HG03280 (cell line): ENCODE data around the gene SCLY.
"Not testable (repeated sequence)": the region's sequence is repeated elsewhere in the genome, so short reads cannot be mapped to it uniquely, and the experiment has no call there.

ENCODE experiments used
- ATAC-seq: cut with Tn5 transposase; IDR thresholded peaks from one replicate; pipeline ENCODE4 v1.9.1; 2021; ENCODE audit warnings: mild to moderate bottlenecking, moderate library complexity; ENCODE audit not compliant: unreplicated experiment

Gene SCLY

GRCh38 chr2:238039151-238039550, 21.6 kb upstream of the SCLY start:
- no peak for ATAC-seq

GRCh38 chr2:238039985-238040384, 20.8 kb upstream of the SCLY start:
- no peak for ATAC-seq

GRCh38 chr2:238040918-238041317, 19.9 kb upstream of the SCLY start:
- ATAC-seq: no peak

- no peak for ATAC-seq
Observed at GRCh38 chr2:238042090-238042489, 18.7 kb upstream of the SCLY start.

GRCh38 chr2:238042849-238043584, 17.8 kb upstream of the SCLY start:
- no peak for ATAC-seq

GRCh38 chr2:238043851-238044250, 16.9 kb upstream of the SCLY start:
- ATAC-seq: no peak

GRCh38 chr2:238045575-238045974, 15.2 kb upstream of the SCLY start:
- no peak for ATAC-seq

- ATAC-seq: no peak
Observed at GRCh38 chr2:238046725-238047270, 14.0 kb upstream of the SCLY start.

- no peak for ATAC-seq
Observed at GRCh38 chr2:238053191-238053776, 7.5 kb upstream of the SCLY start.

GRCh38 chr2:238055841-238056240, 5.0 kb upstream of the SCLY start:
- no peak for ATAC-seq

GRCh38 chr2:238057696-238058575, 2.9 kb upstream of the SCLY start:
- not testable (repeated sequence) for ATAC-seq

GRCh38 chr2:238059505-238059904, 1.3 kb upstream of the SCLY start:
- no peak for ATAC-seq

- no peak for ATAC-seq
Observed at GRCh38 chr2:238060096-238060541, 682 bp upstream of the SCLY start.

GRCh38 chr2:238061315-238062202, 758 bp downstream of the SCLY start:
- ATAC-seq: peak; percentile 16

GRCh38 chr2:238063414-238064189, 2.8 kb downstream of the SCLY start:
- ATAC-seq: no peak

- no peak for ATAC-seq
Observed at GRCh38 chr2:238064376-238064775, 3.6 kb downstream of the SCLY start.

GRCh38 chr2:238065071-238065846, 4.5 kb downstream of the SCLY start:
- ATAC-seq: no peak

GRCh38 chr2:238066218-238066617, 5.4 kb downstream of the SCLY start:
- ATAC-seq: no peak

- not testable (repeated sequence) for ATAC-seq
Observed at GRCh38 chr2:238066718-238067117, 5.9 kb downstream of the SCLY start.
